ENCODE results near the gene CLNK. TPM values are rescaled to one million over a fixed set of nuclear protein-coding genes. Genes with fewer than 3 reads are reported as not detected.

The CLNK gene
- total RNA-seq, 1 donor from 2014 or later = 0.79 TPM

- intact Hi-C loops (cut with micrococcal nuclease) = no loop called here
- Mint-ChIP-seq H3K36me3 (ENCODE audit: low read depth) (peaks cover 5% of the 10 kb centered on the region), H3K9me3 (peaks cover 13% of the 10 kb centered on the region), H3K27me3 (no peaks in the 10 kb centered on the region), H3K4me1 (peaks cover 14% of the 10 kb centered on the region), H3K27ac (no peak overlapping the region), H3K4me3 (no peak overlapping the region)
- DNase-seq = no peak
Measured at GRCh38 chr4:10716163-10716562, 31.6 kb upstream of the CLNK start.

GRCh38 chr4:10715696-10716095 is 31.1 kb upstream of the CLNK start:
- no peak overlapping the region for H3K27ac Mint-ChIP-seq
- intact Hi-C loops (cut with micrococcal nuclease) = no loop called here
- peaks cover 12% of the 10 kb centered on the region for H3K4me1 Mint-ChIP-seq
- H3K36me3 Mint-ChIP-seq (ENCODE audit: low read depth) = peaks cover 4% of the 10 kb centered on the region
- no peak overlapping the region for H3K4me3 Mint-ChIP-seq
- DNase-seq = no peak
- H3K9me3 Mint-ChIP-seq = peaks cover 13% of the 10 kb centered on the region
- H3K27me3 Mint-ChIP-seq = no peaks in the 10 kb centered on the region

- H3K36me3 Mint-ChIP-seq (ENCODE audit: low read depth) = peaks cover 4% of the 10 kb centered on the region
- H3K4me3 Mint-ChIP-seq = no peak overlapping the region
- intact Hi-C loops (cut with micrococcal nuclease) = no loop called here
- H3K4me1 Mint-ChIP-seq = peaks cover 12% of the 10 kb centered on the region
- H3K9me3 Mint-ChIP-seq = peaks cover 13% of the 10 kb centered on the region
- DNase-seq = no peak
- no peaks in the 10 kb centered on the region for H3K27me3 Mint-ChIP-seq
- H3K27ac Mint-ChIP-seq = no peak overlapping the region
Measured at GRCh38 chr4:10715135-10715534, 30.6 kb upstream of the CLNK start.

GRCh38 chr4:10713591-10713990 is 29.0 kb upstream of the CLNK start:
- Mint-ChIP-seq H3K27ac (no peak overlapping the region), H3K4me1 (peaks cover 6% of the 10 kb centered on the region), H3K9me3 (peaks cover 16% of the 10 kb centered on the region), H3K36me3 (ENCODE audit: low read depth) (peaks cover 4% of the 10 kb centered on the region), H3K27me3 (no peaks in the 10 kb centered on the region), H3K4me3 (no peak overlapping the region)
- intact Hi-C loops (cut with micrococcal nuclease) = no loop called here
- DNase-seq = no peak

- Mint-ChIP-seq H3K27me3 (no peaks in the 10 kb centered on the region), H3K27ac (no peak overlapping the region), H3K4me3 (no peak overlapping the region), H3K9me3 (peaks cover 14% of the 10 kb centered on the region), H3K36me3 (ENCODE audit: low read depth) (peaks cover 3% of the 10 kb centered on the region), H3K4me1 (peaks cover 10% of the 10 kb centered on the region)
- DNase-seq = no peak
- intact Hi-C loops (cut with micrococcal nuclease) = no loop called here
Measured at GRCh38 chr4:10706236-10706635, 21.7 kb upstream of the CLNK start.

DNA sequence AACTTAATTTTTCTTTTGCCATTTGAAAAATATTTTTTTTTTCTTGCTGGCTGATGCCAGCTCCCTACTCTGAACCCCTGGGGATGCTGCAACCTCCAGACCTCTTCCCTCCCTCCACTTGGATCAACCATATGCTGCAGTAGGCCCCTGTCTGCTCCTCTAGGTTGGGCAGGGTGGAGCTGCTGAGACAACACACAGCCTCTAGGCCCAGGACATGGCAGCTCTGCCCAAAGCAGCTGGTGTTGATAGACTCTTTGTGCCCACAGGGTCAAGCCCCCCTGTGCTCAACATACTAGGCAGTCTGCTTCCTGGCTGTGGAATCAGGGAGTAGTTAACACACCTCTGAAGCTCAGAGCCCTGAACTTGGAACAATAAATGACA is 19.9 kb upstream of the CLNK start:
- H3K36me3 Mint-ChIP-seq (ENCODE audit: low read depth) = peaks cover 3% of the 10 kb centered on the region
- no peaks in the 10 kb centered on the region for H3K27me3 Mint-ChIP-seq
- no peak overlapping the region for H3K4me3 Mint-ChIP-seq
- intact Hi-C loops (cut with micrococcal nuclease) = no loop called here
- no peak for DNase-seq
- peaks cover 10% of the 10 kb centered on the region for H3K4me1 Mint-ChIP-seq
- H3K27ac Mint-ChIP-seq = peak overlapping the region; percentile 4
- H3K9me3 Mint-ChIP-seq = peaks cover 9% of the 10 kb centered on the region

DNA sequence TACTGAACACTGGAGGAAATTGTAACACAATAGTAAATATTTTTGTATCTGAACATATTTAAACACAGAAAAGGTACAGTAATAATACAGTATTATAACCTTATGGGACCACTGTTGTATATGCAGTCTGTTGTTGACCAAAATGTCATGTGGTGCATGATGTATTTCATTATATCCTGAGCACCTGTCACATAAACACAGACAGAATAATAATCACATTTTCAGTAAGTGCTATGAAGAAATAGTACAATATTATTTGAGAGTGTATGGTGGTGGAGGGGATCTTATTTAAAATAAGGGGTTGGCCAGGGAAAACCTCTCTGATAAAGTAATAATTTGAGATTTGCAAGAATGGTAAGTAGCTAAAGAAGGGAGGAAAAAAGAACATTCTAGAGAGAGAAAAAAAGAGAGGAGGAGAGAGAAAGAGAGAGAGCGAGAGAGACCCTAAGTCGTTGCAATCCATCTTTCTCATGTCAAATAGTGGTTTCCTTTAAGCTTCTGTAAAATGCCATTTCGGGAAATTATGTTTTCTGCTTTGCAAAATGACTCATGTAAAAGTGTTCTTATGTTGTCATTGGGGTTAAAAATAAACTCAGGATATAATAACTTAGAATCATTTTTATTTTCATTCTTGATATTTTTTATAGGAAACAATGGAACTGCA is 19.3 kb upstream of the CLNK start:
- intact Hi-C loops (cut with micrococcal nuclease) = no loop called here
- no peaks in the 10 kb centered on the region for H3K27me3 Mint-ChIP-seq
- H3K27ac Mint-ChIP-seq = peak overlapping the region; percentile 23
- no peak overlapping the region for H3K4me3 Mint-ChIP-seq
- H3K9me3 Mint-ChIP-seq = peaks cover 10% of the 10 kb centered on the region
- peaks cover 3% of the 10 kb centered on the region for H3K36me3 Mint-ChIP-seq (ENCODE audit: low read depth)
- peaks cover 10% of the 10 kb centered on the region for H3K4me1 Mint-ChIP-seq
- no peak for DNase-seq

- Mint-ChIP-seq H3K4me1 (peaks cover 10% of the 10 kb centered on the region), H3K4me3 (no peak overlapping the region), H3K9me3 (peaks cover 10% of the 10 kb centered on the region), H3K27me3 (no peaks in the 10 kb centered on the region), H3K27ac (no peak overlapping the region), H3K36me3 (ENCODE audit: low read depth) (peaks cover 3% of the 10 kb centered on the region)
- no peak for DNase-seq
- intact Hi-C loops (cut with micrococcal nuclease) = no loop called here
Measured at GRCh38 chr4:10703156-10703555, 18.6 kb upstream of the CLNK start.

GRCh38 chr4:10701702-10702460 is 17.3 kb upstream of the CLNK start:
- no peak overlapping the region for H3K4me3 Mint-ChIP-seq
- no peak for DNase-seq
- intact Hi-C loops (cut with micrococcal nuclease) = no loop called here
- peaks cover 10% of the 10 kb centered on the region for H3K9me3 Mint-ChIP-seq
- peaks cover 1% of the 10 kb centered on the region for H3K36me3 Mint-ChIP-seq (ENCODE audit: low read depth)
- H3K27me3 Mint-ChIP-seq = no peaks in the 10 kb centered on the region
- H3K4me1 Mint-ChIP-seq = peaks cover 10% of the 10 kb centered on the region
- no peak overlapping the region for H3K27ac Mint-ChIP-seq

GRCh38 chr4:10701161-10701560 is 16.6 kb upstream of the CLNK start:
- Mint-ChIP-seq H3K4me1 (peaks cover 10% of the 10 kb centered on the region), H3K36me3 (ENCODE audit: low read depth) (peaks cover 1% of the 10 kb centered on the region), H3K27me3 (no peaks in the 10 kb centered on the region), H3K27ac (no peak overlapping the region), H3K4me3 (no peak overlapping the region), H3K9me3 (peaks cover 10% of the 10 kb centered on the region)
- intact Hi-C loops (cut with micrococcal nuclease) = no loop called here
- DNase-seq = no peak

DNA sequence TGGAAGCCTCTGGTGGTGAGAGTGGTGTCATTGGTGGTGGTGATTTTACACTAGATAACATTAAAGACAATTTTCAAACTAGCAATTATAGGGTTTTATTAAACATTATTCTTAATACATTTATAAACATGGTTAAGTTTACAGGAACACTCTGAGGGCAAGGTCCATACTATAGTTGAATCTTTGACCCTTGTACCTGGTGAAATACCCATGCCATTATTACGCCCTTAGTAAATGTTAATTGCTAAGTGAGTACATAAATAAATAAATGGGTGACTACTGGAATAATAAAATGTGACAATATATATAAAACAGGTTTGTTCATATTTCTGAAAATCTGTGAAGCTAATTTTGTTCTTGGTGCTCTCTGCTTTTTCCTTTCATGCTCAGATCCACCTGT is 13.6 kb upstream of the CLNK start:
- intact Hi-C loops (cut with micrococcal nuclease) = no loop called here
- no peak overlapping the region for H3K27ac Mint-ChIP-seq
- H3K27me3 Mint-ChIP-seq = no peaks in the 10 kb centered on the region
- H3K9me3 Mint-ChIP-seq = peaks cover 4% of the 10 kb centered on the region
- H3K36me3 Mint-ChIP-seq (ENCODE audit: low read depth) = no peaks in the 10 kb centered on the region
- no peak overlapping the region for H3K4me3 Mint-ChIP-seq
- DNase-seq = no peak
- peaks cover 3% of the 10 kb centered on the region for H3K4me1 Mint-ChIP-seq

DNA sequence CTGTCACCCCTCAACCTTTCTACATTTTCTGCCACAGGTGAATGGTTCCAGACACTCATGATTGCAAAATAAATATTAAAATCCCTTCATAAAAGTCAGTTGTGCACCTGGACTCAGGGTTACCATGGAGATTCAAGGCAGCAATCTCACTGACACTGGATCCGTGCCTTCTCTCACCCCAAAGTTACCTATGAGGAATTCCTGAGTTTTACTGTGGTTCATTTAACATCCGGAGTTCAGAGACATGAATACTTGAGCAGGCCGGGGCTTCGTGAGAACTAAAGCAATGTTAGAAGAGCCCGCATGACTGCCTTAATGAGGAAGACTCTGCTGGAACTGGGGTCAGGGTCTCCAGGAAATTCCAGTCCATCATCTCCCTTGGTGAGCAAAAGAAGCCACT is 12.5 kb upstream of the CLNK start:
- Mint-ChIP-seq H3K4me3 (no peak overlapping the region), H3K4me1 (peaks cover 3% of the 10 kb centered on the region), H3K27ac (no peak overlapping the region), H3K27me3 (no peaks in the 10 kb centered on the region), H3K36me3 (ENCODE audit: low read depth) (no peaks in the 10 kb centered on the region), H3K9me3 (peaks cover 4% of the 10 kb centered on the region)
- intact Hi-C loops (cut with micrococcal nuclease) = no loop called here
- no peak for DNase-seq

GRCh38 chr4:10696253-10696652 is 11.7 kb upstream of the CLNK start:
- H3K27ac Mint-ChIP-seq = no peak overlapping the region
- H3K4me1 Mint-ChIP-seq = peaks cover 3% of the 10 kb centered on the region
- no peak overlapping the region for H3K4me3 Mint-ChIP-seq
- H3K36me3 Mint-ChIP-seq (ENCODE audit: low read depth) = no peaks in the 10 kb centered on the region
- no peak for DNase-seq
- peaks cover 4% of the 10 kb centered on the region for H3K9me3 Mint-ChIP-seq
- intact Hi-C loops (cut with micrococcal nuclease) = no loop called here
- H3K27me3 Mint-ChIP-seq = no peaks in the 10 kb centered on the region

GRCh38 chr4:10694828-10695209 is 10.3 kb upstream of the CLNK start:
- H3K36me3 Mint-ChIP-seq (ENCODE audit: low read depth) = no peaks in the 10 kb centered on the region
- intact Hi-C loops (cut with micrococcal nuclease) = no loop called here
- DNase-seq = no peak
- H3K4me1 Mint-ChIP-seq = peaks cover 3% of the 10 kb centered on the region
- no peaks in the 10 kb centered on the region for H3K27me3 Mint-ChIP-seq
- H3K9me3 Mint-ChIP-seq = peaks cover 4% of the 10 kb centered on the region
- H3K27ac Mint-ChIP-seq = no peak overlapping the region
- H3K4me3 Mint-ChIP-seq = no peak overlapping the region

All from activated CD4-positive, alpha-beta T cell treated with anti-CD3 and anti-CD28 coated beads, Interleukin-2, amount 10 ng/mL, durations not matched to agents 24 days and 14 days (primary cell).